ENCODE measurements around the gene PIK3R2.
"Not testable (repeated sequence)": the region's sequence is repeated elsewhere in the genome, so short reads cannot be mapped to it uniquely, and the experiment has no call there.

PIK3R2 gene

DNA sequence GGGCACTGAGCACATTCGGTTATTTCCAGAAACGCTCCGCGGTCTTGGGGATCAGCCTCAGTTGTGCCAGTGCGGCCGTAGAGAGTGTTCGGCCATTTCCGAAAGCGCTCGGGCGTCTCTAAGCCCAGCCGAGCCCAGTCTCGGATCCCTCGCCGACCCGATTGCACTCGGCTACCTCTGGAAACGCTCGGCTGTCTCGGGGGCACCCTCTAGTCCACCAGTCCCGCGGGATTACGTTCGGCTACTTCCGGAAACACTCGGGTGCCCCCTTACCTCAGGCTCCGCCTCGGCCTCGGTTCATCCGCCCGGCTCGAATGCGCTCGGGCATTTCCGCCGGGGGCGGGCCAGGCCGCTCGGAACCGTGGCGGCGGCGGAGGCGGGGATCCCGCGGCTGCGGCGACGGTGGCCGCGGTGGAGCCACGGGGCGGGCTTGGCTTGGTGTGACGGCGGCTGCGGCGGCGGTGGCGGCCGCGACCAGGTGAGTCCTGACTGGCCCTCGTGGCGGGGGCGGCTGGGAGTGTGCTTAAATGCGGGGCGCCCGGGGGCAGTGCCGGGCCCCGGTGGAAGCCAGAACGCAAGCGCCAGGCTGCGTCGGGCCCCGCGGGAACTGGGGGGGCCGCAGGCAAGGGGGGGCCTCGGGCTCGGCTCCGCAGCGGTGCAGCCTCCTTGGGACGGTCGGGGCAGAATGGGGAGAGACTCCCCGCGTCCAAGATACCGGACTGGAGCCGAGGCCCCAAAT lies at the start of gene PIK3R2:
PIK3R2 (plus strand) TSS at position 347 of the 739 bp plus-strand sequence. CDS start 2,717 bp downstream, outside the sequence.
- FAIRE-seq = peak; percentile 65
- DNase-seq (ENCODE audit: insufficient read length, low spot score) = peak; percentile 99
- TF ChIP-seq POLR2A (IDR thresholded peaks at IDR 0.05; ENCODE audit: low read depth, low read length) = peak; percentile 64

DNA sequence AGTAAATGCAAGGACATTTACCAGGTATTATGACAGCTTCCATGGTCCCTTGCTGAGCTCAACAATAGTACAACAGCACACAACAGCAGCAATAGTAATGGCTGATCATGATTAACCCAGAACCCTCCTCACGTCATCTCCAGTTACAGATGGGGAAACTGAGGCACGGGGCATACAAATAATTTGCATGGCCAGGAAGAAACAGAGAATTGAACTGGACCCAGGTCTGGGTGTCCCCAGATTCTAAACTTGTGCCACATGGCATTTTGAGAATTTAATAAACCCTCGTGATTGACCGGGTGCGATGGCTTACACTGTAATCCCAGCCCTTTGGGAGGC lies 48.2 kb upstream of the PIK3R2 start:
- DNase-seq (ENCODE audit: insufficient read length, low spot score) (no peak), FAIRE-seq (no peak)
- TF ChIP-seq POLR2A (IDR thresholded peaks at IDR 0.05; ENCODE audit: low read depth, low read length) = no peak

DNA sequence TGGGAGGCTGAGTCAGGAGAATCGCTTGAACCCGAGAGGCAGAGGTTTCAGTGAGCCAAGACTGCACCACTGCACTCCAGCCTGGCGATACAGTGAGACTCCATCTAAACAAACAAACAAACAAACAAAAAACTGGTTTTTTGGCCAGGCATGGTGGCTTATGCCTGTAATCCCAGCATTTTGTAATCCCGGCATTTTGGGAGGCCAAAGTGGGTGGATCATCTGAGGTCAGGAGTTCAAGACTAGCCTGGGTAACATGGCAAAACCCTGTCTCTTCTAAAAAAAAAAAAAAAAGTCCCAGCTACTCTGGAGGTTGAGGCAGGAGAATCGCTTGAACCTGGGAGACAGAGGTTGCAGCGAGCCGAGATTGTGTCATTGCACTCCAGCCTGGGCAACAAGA lies 47.7 kb upstream of the PIK3R2 start:
- DNase-seq (ENCODE audit: insufficient read length, low spot score); FAIRE-seq: not testable (repeated sequence)

DNA sequence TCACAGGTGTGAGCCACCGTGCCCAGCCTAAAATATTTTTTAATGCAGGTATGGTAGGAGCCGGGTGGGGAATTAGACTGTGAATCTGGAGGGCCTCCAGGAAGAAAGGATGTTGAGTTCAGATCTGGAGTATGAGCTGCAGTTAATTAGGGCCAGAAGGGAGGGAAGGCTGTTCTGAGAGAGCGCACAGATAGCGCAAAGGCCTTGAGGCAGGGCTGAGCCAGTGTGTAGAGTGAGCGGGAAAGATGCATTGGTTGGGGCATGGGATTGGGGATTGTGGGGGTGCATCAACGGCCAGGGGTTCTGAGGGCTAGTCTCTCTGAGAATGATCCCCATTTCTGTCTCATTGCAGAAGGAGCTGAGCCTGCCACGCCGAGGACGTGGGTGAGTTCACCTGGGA lies 45.7 kb upstream of the PIK3R2 start:
- no peak for FAIRE-seq
- DNase-seq (ENCODE audit: insufficient read length, low spot score) = no peak
- TF ChIP-seq POLR2A (IDR thresholded peaks at IDR 0.05; ENCODE audit: low read depth, low read length) = no peak

DNA sequence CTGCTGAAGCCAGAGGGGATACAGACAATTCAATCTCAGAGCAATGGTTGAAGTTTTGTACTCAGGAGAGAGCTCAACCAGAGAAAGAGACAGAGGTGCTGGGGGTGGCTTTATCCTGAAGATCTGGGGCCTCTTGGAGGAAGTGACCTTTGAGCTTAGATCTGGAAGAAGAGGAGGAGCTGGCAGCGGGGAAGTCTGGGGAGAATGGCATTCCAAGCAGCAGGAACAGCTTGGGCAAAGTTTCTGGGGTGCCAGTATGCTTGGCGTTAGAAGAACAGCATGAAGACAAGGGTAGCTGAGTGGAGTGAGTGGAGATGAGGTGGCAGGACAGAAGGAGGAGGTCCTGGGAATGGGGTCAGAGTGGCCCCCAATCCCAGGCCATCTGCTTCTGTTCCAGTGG lies 44.1 kb upstream of the PIK3R2 start:
- FAIRE-seq = no peak
- DNase-seq (ENCODE audit: insufficient read length, low spot score) = no peak
- TF ChIP-seq POLR2A (IDR thresholded peaks at IDR 0.05; ENCODE audit: low read depth, low read length) = no peak

DNA sequence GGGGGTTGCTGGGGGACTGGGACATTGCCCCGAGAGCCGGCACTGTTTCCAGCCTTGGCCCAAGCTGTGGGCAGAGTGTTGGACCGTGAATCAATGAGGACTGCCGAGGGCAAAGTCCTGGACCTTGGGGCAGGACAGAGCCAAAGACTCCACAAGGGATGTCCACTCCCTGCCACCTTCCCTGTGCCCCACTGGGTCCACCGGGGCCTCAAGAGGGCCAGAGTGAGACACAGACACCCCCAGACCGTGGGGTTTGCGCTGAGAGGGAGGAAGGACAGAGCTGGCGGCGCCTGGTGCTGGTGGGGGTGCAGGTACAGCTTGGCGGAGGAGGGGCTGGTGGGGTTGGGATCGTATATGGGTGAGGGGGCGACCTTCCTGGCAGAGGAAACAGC lies 43.6 kb upstream of the PIK3R2 start:
- DNase-seq (ENCODE audit: insufficient read length, low spot score) (no peak), FAIRE-seq (no peak)
- no peak for TF ChIP-seq POLR2A (IDR thresholded peaks at IDR 0.05; ENCODE audit: low read depth, low read length)

DNA sequence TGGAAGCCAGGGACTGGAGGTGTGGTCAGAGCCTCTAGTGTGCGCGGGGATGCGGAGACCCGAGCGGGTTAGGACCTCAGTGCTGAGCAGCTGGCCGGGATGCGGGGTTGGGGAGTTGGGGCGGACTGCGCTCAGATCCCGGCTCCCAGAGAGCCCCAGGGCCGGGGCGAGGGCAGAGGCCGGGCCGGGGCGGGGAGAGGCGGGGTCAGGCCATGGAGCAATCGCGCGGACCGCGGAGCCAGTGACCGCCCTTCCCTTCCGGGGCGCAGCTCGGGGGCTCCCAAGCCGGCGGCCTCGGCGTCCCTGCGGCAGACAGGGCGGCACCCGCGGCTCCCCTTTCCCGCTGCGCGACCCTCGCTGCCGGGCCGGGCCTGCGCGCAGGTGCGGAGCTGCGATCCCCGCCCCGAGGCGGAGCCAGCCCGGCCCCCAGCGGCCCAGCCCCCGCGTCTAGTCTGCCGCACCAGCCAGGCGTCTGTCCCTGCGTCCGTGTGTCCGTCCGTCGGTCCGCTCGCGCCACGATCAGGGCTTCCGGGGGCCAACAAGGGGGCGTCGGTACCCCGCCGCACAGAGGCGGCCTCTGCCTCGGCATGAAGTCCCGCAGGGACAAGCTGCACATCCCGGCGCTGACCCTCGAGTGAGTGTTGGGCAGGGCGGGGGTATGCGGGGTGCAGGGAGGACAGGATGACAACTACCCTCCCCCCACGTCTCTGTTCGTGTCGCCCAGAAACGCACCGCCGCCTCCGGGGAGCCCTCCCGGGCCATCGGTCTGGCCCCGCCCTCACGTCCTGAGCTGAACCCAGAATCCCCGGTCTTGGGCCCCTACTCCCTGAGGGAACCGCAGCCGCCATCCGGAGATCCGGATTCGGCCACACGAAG lies 43.0 kb upstream of the PIK3R2 start:
- no peak for FAIRE-seq

DNA sequence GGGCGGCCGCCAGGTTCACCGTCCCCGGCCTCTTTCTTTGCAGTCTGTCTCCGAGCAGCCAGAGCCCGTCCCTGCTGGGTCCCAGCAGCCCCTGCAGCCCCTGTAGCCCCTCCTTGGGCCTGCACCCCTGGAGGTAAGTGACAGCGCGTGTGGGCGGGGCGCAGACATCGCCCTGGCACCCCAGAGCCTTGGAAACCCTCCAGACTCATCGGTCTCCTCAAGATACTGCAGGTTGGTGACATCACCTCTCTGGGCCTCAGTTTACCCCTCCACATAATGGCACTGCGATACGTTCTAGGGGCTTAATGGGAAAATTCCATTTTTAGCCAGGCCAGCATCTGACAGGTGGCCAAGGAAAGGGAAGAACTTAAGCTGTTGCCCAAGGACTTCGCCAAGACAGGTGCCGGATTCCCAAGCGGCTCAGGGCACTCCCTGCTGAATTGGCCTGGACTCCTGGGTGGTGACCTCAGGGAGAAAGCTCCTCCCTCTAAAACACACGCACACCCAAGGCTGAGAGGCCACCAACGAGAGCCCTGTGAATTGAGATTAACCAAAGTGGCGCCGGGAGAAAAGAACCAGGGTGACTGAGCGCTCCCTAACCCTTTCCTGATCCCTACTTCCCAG lies 42.2 kb upstream of the PIK3R2 start:
- no peak for TF ChIP-seq POLR2A (IDR thresholded peaks at IDR 0.05; ENCODE audit: low read depth, low read length)
- DNase-seq (ENCODE audit: insufficient read length, low spot score) (no peak), FAIRE-seq (no peak)

More for the DNA sequence above, 43.0 kb upstream of the PIK3R2 start:
- DNase-seq (ENCODE audit: insufficient read length, low spot score) = peak; percentile 58
- TF ChIP-seq POLR2A (IDR thresholded peaks at IDR 0.05; ENCODE audit: low read depth, low read length) = peak; percentile 32

DNA sequence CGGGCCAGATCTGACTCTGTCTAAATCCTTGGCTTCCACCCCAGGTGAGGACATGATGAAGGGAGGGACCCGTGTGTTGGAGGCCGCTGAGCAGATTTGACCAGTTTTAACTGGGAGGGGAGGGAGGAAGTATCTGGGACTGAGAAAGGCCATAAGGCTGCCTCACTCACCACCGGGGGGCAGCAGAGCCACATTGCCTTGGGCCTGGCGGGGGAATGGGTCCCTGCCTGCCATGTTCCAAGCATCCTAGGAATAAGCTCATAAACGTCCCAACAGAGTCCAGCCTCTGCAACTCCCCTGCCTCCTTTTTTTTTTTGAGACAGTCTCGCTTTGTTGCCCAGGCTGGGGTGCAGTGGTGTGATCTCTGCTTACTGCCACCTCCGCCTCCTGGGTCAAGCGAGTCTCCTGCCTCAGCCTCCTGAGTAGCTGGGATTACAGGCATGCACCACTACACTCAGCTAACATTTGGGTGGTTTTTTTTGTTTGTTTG lies 39.9 kb upstream of the PIK3R2 start:
- no peak for FAIRE-seq
- DNase-seq (ENCODE audit: insufficient read length, low spot score) = peak; percentile 84

DNA sequence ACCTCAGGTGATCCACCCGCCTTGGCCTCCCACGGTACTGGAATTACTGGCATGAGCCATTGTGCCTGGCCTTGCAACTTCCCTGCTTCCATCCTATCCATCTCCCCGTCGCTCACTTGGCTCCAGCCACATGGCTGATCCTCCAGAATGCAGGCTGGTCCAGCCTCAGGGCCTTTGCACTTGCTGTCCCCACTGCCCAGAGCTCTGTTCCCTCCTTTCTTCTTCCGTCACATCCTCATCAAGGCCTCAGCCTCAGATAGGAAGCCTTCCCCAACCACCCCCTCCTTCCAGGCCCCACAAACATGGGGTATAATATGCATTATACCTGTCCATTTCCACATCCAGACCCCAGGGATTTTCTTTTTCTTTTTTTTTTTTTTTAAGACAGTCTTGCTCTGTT lies 39.1 kb upstream of the PIK3R2 start:
- FAIRE-seq (no peak), DNase-seq (ENCODE audit: insufficient read length, low spot score) (no peak)
- TF ChIP-seq POLR2A (IDR thresholded peaks at IDR 0.05; ENCODE audit: low read depth, low read length) = no peak

More for the DNA sequence above, 39.9 kb upstream of the PIK3R2 start:
- no peak for TF ChIP-seq POLR2A (IDR thresholded peaks at IDR 0.05; ENCODE audit: low read depth, low read length)

DNA sequence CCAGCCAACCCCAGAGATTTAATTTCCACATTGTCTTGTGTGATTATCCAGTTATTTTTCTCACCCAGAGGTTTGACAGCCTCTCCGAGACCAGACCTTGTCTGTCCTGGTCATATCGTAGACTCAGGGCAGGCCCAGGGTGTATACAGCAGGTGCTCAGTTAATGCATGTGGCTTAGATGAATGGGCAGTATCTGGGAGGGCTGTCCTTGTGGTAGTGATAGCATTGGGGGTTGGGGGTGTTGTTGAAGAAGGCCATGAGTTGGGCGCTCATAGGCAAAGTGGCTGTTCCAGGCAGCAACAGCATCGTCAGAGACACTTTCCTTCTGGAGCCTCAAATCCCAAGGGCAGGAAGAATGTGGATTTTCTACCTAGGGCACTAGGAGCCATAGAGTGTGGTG lies 38.5 kb upstream of the PIK3R2 start:
- FAIRE-seq (no peak), DNase-seq (ENCODE audit: insufficient read length, low spot score) (no peak)
- TF ChIP-seq POLR2A (IDR thresholded peaks at IDR 0.05; ENCODE audit: low read depth, low read length) = no peak

DNA sequence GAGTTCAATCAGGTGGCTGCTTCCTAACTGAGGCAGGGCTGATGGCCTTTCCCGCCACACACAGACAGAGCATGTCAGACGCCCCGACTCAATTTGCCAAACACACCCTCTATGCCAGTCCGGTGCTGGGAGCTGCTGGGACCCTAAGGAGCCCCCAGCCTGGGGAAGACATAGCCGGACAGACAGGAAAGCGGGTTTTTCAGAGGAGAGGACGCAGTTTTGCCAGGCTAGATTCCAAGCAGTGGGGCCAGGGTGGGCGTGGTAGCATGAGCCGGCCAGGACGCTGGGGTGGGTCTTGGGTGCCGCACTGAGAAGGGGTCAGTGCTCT lies 35.6 kb upstream of the PIK3R2 start:
- FAIRE-seq (no peak), DNase-seq (ENCODE audit: insufficient read length, low spot score) (no peak)
- no peak for TF ChIP-seq POLR2A (IDR thresholded peaks at IDR 0.05; ENCODE audit: low read depth, low read length)

DNA sequence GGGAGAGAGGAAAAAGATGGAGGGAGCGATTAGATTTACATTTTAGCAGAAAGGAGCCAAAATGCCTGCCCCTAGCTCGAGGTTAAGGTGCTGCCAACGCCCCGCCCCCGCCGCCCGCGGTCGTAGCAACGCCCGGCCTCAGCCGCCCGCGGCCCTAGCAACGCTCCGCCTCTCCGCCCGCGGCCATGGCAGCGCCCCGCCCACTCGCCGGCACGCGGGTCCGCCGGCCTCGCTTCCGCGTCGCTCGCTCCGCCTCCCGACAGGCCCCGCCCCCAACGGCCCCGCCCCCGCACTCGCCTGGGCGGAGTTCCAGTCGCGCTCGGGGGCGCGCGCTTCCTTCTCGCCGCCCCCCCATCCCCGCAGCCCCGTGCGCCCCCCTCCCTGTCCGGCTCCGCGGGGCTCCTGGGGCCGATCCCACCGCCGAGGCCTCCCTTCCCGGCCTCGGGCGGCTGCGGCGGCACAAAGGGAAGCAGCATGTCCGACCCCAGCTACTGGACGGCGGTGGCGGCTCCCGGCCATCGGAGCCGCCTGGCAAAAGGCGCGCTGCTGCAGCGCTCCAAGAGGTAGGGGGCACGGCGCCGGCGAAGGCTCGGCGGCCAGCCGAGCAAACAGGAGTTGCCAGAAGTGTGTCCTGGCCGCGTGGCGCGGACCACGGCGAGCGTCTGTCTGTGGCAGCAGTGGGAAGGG lies 35.1 kb upstream of the PIK3R2 start:
- no peak for TF ChIP-seq POLR2A (IDR thresholded peaks at IDR 0.05; ENCODE audit: low read depth, low read length)
- DNase-seq (ENCODE audit: insufficient read length, low spot score) (peak; percentile 95), FAIRE-seq (no peak)

Measured in H54 (cell line).